Caco-2 (cell line): Measurements from ENCODE around the gene NT5DC4. TPM values are rescaled to one million over a fixed set of nuclear protein-coding genes. Genes with fewer than 3 reads are reported as not detected.

ENCODE experiments used
- BruUV-seq: library from RNA; stranded (reverse); fragments of 400-500 nt; replicated peaks from 2 replicates; lab custom pipeline; 2021; lab: Mats Ljungman, UMichigan
- CTCF ChIA-PET: fragments of 300-600 bp; sonication (Branson Sonifier 250); formaldehyde crosslinking; loops from one replicate; lab custom pipeline; 2022; ENCODE audit warnings: antibody characterized with exemption; lab: Charles Lee
- POLR2A ChIA-PET: fragments of 300-600 bp; sonication (Branson Sonifier 250); formaldehyde crosslinking; loops from one replicate; lab custom pipeline; 2022; ENCODE audit warnings: antibody characterized with exemption; lab: Charles Lee
- DNase-seq, 2 experiments: peaks; one replicate each; pipeline versions ENCODE4 v3.0.0 to v3.0.0-alpha.2; 2020 to 2022
- H3K27me3 ChIP-seq: replicated peaks from 2 replicates; pipeline ENCODE4 v1.6.0; 2011; ENCODE audit warnings: low read length; ENCODE audit not compliant: control insufficient read depth, insufficient read depth
- H3K36me3 ChIP-seq: 2 replicates; pipeline ENCODE4 v1.5.1; 2011; ENCODE audit warnings: low read length; ENCODE audit not compliant: control insufficient read depth, insufficient read depth
- H3K4me1 ChIP-seq: fragments of 250-450 bp; sonication (Bioruptor Pico); 2 replicates; pipeline ENCODE4 v1.5.1; 2020; ENCODE audit warnings: mild to moderate bottlenecking
- H3K4me3 ChIP-seq: 2 replicates; pipeline ENCODE4 v1.5.1; 2011; ENCODE audit warnings: low read depth, mild to moderate bottlenecking, control low read depth, low read length
- H3K9me3 ChIP-seq: fragments of 250-450 bp; sonication (Bioruptor Pico); 2 replicates; pipeline ENCODE4 v1.5.1; 2020; ENCODE audit warnings: mild to moderate bottlenecking, moderate library complexity
- H3K27ac Mint-ChIP-seq: one replicate; pipeline ENCODE4 v1.8.0; 2022; ENCODE audit warnings: mixed read lengths; ENCODE audit not compliant: unreplicated experiment
- H3K27me3 Mint-ChIP-seq: one replicate; pipeline ENCODE4 v1.8.0; 2022; ENCODE audit warnings: mixed read lengths; ENCODE audit not compliant: insufficient read depth, unreplicated experiment
- H3K36me3 Mint-ChIP-seq: one replicate; pipeline ENCODE4 v1.8.0; 2022; ENCODE audit warnings: mild to moderate bottlenecking, mixed read lengths; ENCODE audit not compliant: insufficient read depth, unreplicated experiment
- H3K4me1 Mint-ChIP-seq: one replicate; pipeline ENCODE4 v1.8.0; 2022; ENCODE audit warnings: low read depth, mixed read lengths; ENCODE audit not compliant: unreplicated experiment
- H3K4me3 Mint-ChIP-seq: one replicate; pipeline ENCODE4 v1.8.0; 2022; ENCODE audit warnings: mild to moderate bottlenecking, moderate library complexity, mixed read lengths; ENCODE audit not compliant: unreplicated experiment
- H3K9me3 Mint-ChIP-seq: one replicate; pipeline ENCODE4 v1.8.0; 2022; ENCODE audit warnings: mixed read lengths; ENCODE audit not compliant: unreplicated experiment
- CTCF ChIP-seq, 2 experiments: fragments of 200-600 bp in 1 of 2; IDR thresholded peaks; 1 replicate in 1 of 2; 2 replicates in 1 of 2; pipeline versions ENCODE4 v1.5.1 to v1.8.0; 2011 to 2022; ENCODE audit warnings: antibody characterized with exemption in 1 of 2, control low read depth in 1 of 2, inconsistent platforms in 1 of 2, low read depth in 1 of 2, low read length in 1 of 2, mild to moderate bottlenecking in 1 of 2, moderate library complexity in 1 of 2; ENCODE audit not compliant: insufficient read depth in 1 of 2, severe bottlenecking in 1 of 2, unreplicated experiment in 1 of 2
- intact Hi-C: fragments of 100-400 bp; cut with micrococcal nuclease; formaldehyde crosslinking; loops from one replicate; pipeline ENCODE4 v1.10.0; 2022; ENCODE audit not compliant: unreplicated experiment
- total RNA-seq: library from RNA; stranded (reverse); gene quantifications from 2 replicates; pipeline ENCODE4 v1.2.3, GENCODE V29; 2022

Gene NT5DC4
- total RNA-seq, 1 experiment from 2014 or later, result 4.0 TPM

DNA sequence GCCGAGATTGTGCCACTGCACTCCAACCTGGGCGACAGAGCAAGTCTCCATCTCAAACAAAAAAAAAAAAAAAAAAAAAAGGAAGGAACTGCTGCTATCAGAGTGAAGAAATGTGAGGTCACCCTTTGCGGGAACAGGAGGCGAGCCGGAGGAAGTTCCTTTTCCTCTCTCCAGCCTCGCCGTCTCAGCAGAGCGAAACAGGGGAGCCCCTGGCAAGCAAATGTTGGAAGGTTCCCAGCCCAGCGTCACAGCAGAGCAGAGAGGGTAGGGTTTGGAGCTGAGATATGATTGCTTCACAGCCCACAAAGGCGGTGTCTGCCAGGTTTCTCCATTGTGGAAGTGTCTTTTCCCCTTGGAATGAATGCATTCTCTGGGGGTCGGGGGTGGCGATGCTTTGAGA, 46.6 kb upstream of the NT5DC4 start:
- CTCF ChIA-PET, result no interaction called here
- no peaks in the 10 kb centered on the region for H3K9me3 ChIP-seq
- no peak for TF ChIP-seq CTCF (IDR thresholded peaks at IDR 0.05; ENCODE audit: insufficient read depth in 1 of 2, low read depth in 1 of 2, low read length in 1 of 2, severe bottlenecking in 1 of 2, unreplicated experiment in 1 of 2)
- Mint-ChIP-seq H3K4me3 (no peak overlapping the region), H3K4me1 (no peaks in the 10 kb centered on the region), H3K36me3 (no peaks in the 10 kb centered on the region), H3K9me3 (no peaks in the 10 kb centered on the region), H3K27ac (no peak overlapping the region), H3K27me3 (no peaks in the 10 kb centered on the region)
- peaks cover 7% of the 10 kb centered on the region for H3K4me1 ChIP-seq
- H3K4me3 ChIP-seq, result no peak overlapping the region
- no peaks in the 10 kb centered on the region for H3K27me3 ChIP-seq
- no peak for DNase-seq
- BruUV-seq, result no TSS peak
- POLR2A ChIA-PET, result no interaction called here
- no peaks in the 10 kb centered on the region for H3K36me3 ChIP-seq
- intact Hi-C loops, result no loop called here

DNA sequence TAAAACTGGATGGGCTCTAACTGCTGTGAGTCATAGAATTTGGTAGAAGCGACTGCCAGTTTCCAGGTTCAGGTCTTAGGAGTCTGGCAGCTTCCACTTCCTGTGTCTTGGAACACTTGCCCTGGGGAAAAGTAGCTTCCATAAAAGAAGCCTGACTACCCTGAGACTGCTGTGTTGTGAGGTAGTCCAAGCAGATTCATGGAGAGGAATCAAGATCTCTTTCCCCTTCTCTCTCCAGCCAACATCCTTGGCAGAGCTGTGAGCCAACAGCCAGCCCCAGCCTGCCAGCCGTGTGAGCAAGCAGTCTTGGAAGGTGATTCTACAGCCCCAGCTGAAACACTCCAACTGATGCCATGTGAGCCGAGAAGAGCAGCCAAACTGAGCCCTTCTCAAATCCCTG, 41.3 kb upstream of the NT5DC4 start:
- TF ChIP-seq CTCF (IDR thresholded peaks at IDR 0.05; ENCODE audit: insufficient read depth in 1 of 2, low read depth in 1 of 2, low read length in 1 of 2, severe bottlenecking in 1 of 2, unreplicated experiment in 1 of 2), result no peak
- Mint-ChIP-seq H3K4me3 (no peak overlapping the region), H3K4me1 (no peaks in the 10 kb centered on the region), H3K36me3 (no peaks in the 10 kb centered on the region), H3K27ac (no peak overlapping the region), H3K27me3 (no peaks in the 10 kb centered on the region), H3K9me3 (no peaks in the 10 kb centered on the region)
- Histone ChIP-seq H3K9me3 (no peaks in the 10 kb centered on the region), H3K27me3 (no peaks in the 10 kb centered on the region), H3K4me3 (no peak overlapping the region), H3K4me1 (no peaks in the 10 kb centered on the region), H3K36me3 (no peaks in the 10 kb centered on the region)
- DNase-seq, result no peak
- intact Hi-C loops, result no loop called here
- ChIA-PET CTCF (no interaction called here), POLR2A (no interaction called here)
- BruUV-seq, result no TSS peak

- ChIA-PET CTCF (no interaction called here), POLR2A (no interaction called here)
- intact Hi-C loops, result no loop called here
Observed at GRCh38 chr2:112680666-112681101, 40.1 kb upstream of the NT5DC4 start.

More at GRCh38 chr2:112680666-112681101, 40.1 kb upstream of the NT5DC4 start:
- Mint-ChIP-seq H3K9me3 (no peaks in the 10 kb centered on the region), H3K27ac (no peak overlapping the region), H3K36me3 (no peaks in the 10 kb centered on the region), H3K4me3 (no peak overlapping the region), H3K4me1 (no peaks in the 10 kb centered on the region), H3K27me3 (no peaks in the 10 kb centered on the region)
- Histone ChIP-seq H3K9me3 (no peaks in the 10 kb centered on the region), H3K4me1 (no peaks in the 10 kb centered on the region), H3K27me3 (no peaks in the 10 kb centered on the region), H3K36me3 (no peaks in the 10 kb centered on the region), H3K4me3 (no peak overlapping the region)
- no TSS peak for BruUV-seq
- no peak for TF ChIP-seq CTCF (IDR thresholded peaks at IDR 0.05; ENCODE audit: insufficient read depth in 1 of 2, low read depth in 1 of 2, low read length in 1 of 2, severe bottlenecking in 1 of 2, unreplicated experiment in 1 of 2)
- no peak for DNase-seq
